Endothelial cell (in vitro differentiated cells): ENCODE data around the gene LRRC37A3. TPM values are rescaled to one million over a fixed set of nuclear protein-coding genes. Genes with fewer than 3 reads are reported as not detected.
"Not testable (repeated sequence)": the region's sequence is repeated elsewhere in the genome, so short reads cannot be mapped to it uniquely, and the experiment has no call there.

Experiments used
- DNase-seq: peaks from one replicate; pipeline ENCODE4 v3.0.0; 2021; ENCODE audit warnings: low spot score
- H3K27ac Mint-ChIP-seq: one replicate; pipeline ENCODE4 v1.8.0; 2021; ENCODE audit warnings: mixed read lengths, inconsistent platforms; ENCODE audit not compliant: unreplicated experiment
- H3K27me3 Mint-ChIP-seq: one replicate; pipeline ENCODE4 v1.8.0; 2021; ENCODE audit warnings: mild to moderate bottlenecking, moderate library complexity, mixed read lengths, inconsistent platforms; ENCODE audit not compliant: unreplicated experiment
- H3K36me3 Mint-ChIP-seq: one replicate; pipeline ENCODE4 v1.8.0; 2021; ENCODE audit warnings: mild to moderate bottlenecking, low read depth, mixed read lengths, inconsistent platforms; ENCODE audit not compliant: unreplicated experiment
- H3K4me1 Mint-ChIP-seq: one replicate; pipeline ENCODE4 v1.8.0; 2021; ENCODE audit warnings: mild to moderate bottlenecking, mixed read lengths, inconsistent platforms; ENCODE audit not compliant: unreplicated experiment
- H3K4me3 Mint-ChIP-seq: one replicate; pipeline ENCODE4 v1.8.0; 2021; ENCODE audit warnings: mild to moderate bottlenecking, mixed read lengths, inconsistent platforms; ENCODE audit not compliant: unreplicated experiment
- H3K9me3 Mint-ChIP-seq: one replicate; pipeline ENCODE4 v1.8.0; 2021; ENCODE audit warnings: mixed read lengths, inconsistent platforms; ENCODE audit not compliant: unreplicated experiment
- total RNA-seq: library from RNA; stranded (reverse); fragmentation: NEBNext Ultra II Directional; extraction: Animal tissue kit (Norgen Biotek cat#: 25700); gene quantifications from one replicate; pipeline ENCODE4 v1.2.1, GENCODE V29; 2021; ENCODE audit not compliant: unreplicated experiment
- TF ChIP-seq, protein P1 (sequence below): fragments of 200-600 bp; sonication (generic); IDR thresholded peaks from one replicate; pipeline ENCODE4 v1.5.0; 2021; ENCODE audit warnings: antibody characterized with exemption; ENCODE audit not compliant: unreplicated experiment

LRRC37A3 gene
- total RNA-seq, 1 donor from 2014 or later = 31.8 TPM

- not testable (repeated sequence) for H3K36me3 Mint-ChIP-seq, H3K9me3 Mint-ChIP-seq, DNase-seq, H3K4me1 Mint-ChIP-seq, H3K27me3 Mint-ChIP-seq, H3K27ac Mint-ChIP-seq, H3K4me3 Mint-ChIP-seq
These were observed 9.4 kb upstream of the LRRC37A3 start for GRCh38 chr17:64928701-64929100.

- Mint-ChIP-seq H3K4me1 (peaks cover 10% of the 10 kb centered on the region), H3K27ac (peak overlapping the region; percentile 65)
- H3K27me3 Mint-ChIP-seq, H3K9me3 Mint-ChIP-seq, H3K36me3 Mint-ChIP-seq, H3K4me3 Mint-ChIP-seq: not testable (repeated sequence)
- TF ChIP-seq, protein P1, sequence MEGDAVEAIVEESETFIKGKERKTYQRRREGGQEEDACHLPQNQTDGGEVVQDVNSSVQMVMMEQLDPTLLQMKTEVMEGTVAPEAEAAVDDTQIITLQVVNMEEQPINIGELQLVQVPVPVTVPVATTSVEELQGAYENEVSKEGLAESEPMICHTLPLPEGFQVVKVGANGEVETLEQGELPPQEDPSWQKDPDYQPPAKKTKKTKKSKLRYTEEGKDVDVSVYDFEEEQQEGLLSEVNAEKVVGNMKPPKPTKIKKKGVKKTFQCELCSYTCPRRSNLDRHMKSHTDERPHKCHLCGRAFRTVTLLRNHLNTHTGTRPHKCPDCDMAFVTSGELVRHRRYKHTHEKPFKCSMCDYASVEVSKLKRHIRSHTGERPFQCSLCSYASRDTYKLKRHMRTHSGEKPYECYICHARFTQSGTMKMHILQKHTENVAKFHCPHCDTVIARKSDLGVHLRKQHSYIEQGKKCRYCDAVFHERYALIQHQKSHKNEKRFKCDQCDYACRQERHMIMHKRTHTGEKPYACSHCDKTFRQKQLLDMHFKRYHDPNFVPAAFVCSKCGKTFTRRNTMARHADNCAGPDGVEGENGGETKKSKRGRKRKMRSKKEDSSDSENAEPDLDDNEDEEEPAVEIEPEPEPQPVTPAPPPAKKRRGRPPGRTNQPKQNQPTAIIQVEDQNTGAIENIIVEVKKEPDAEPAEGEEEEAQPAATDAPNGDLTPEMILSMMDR = peak; percentile 72
- peak; percentile 65 for DNase-seq
These were observed 8.2 kb upstream of the LRRC37A3 start for GRCh38 chr17:64927444-64927843.

DNA sequence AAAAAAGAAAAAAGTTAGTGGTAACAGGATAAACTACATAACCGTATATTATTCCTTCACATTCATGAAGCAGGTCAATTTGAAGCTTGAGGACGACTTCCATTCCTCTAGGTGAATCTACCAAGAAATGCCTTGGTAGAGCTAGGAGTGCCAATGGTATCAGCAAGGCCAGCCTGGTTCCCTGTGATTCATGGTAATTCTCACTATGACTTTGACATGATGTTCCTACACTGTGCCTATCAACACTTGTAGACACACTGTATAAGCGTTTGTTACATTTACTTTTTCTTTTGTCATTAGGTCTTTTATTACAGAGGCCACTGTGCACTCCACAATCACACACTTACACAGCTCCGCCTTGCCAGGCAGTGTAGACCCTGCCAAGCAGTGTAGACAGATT lies 7.2 kb upstream of the LRRC37A3 start:
- not testable (repeated sequence) for H3K9me3 Mint-ChIP-seq, H3K36me3 Mint-ChIP-seq, H3K27ac Mint-ChIP-seq, H3K27me3 Mint-ChIP-seq, H3K4me3 Mint-ChIP-seq, DNase-seq
- H3K4me1 Mint-ChIP-seq = peaks cover 11% of the 10 kb centered on the region

DNA sequence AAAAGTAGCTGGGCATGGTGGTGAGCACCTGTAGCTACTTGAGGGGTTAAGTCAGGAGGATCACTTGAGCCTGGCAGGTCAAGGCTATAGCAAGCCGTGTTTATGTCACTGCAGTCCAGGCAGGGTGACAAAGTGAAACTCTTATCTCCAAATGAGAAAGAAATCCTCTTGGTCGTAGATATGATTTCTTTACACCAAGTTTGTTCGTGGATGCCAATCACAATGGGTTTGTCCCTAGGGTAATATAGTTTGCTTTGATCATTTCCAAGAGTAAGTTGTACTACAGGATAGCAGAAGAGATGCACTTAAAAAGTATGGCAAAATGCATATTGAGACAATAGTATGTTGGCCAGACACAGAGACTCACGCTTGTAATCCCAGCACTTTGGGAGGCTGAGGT lies 6.0 kb upstream of the LRRC37A3 start:
- not testable (repeated sequence) for DNase-seq, H3K9me3 Mint-ChIP-seq, H3K27me3 Mint-ChIP-seq, H3K36me3 Mint-ChIP-seq, H3K4me3 Mint-ChIP-seq, H3K27ac Mint-ChIP-seq
- H3K4me1 Mint-ChIP-seq = peaks cover 11% of the 10 kb centered on the region

DNA sequence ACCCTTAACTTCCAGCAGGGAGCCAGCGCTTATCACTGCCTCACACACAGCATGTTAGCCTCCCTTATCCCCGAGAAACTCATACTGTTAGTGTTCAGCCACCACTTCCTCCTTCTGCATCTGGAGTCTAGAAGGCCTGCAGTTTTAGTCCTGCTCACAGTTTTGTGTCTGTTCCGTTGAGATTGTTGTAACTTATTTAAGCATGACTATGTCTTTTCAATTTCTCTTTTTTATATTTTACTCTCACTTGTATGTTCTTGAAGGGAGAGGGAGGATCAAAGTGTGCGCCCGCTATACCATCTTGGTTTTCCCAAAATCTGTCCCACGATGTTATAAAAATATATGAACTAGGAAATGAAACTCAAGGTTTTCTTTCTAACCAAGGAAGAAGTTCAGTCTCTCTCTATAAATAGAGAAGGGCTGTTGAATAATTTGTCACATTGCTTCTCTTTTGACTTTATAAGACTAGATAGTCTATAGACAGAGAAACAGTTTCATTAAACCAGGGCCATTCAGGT lies 3.8 kb upstream of the LRRC37A3 start:
- H3K27me3 Mint-ChIP-seq, H3K9me3 Mint-ChIP-seq, DNase-seq, H3K4me3 Mint-ChIP-seq, H3K36me3 Mint-ChIP-seq: not testable (repeated sequence)
- peaks cover 14% of the 10 kb centered on the region for H3K4me1 Mint-ChIP-seq
- H3K27ac Mint-ChIP-seq = peak overlapping the region; percentile 79

GRCh38 chr17:64920419-64921172 lies 1.3 kb upstream of the LRRC37A3 start:
- Mint-ChIP-seq H3K9me3 (no peaks in the 10 kb centered on the region), H3K4me3 (peak overlapping the region; percentile 94), H3K36me3 (no peaks in the 10 kb centered on the region), H3K27me3 (peaks cover 6% of the 10 kb centered on the region), H3K27ac (peak overlapping the region; percentile 94), H3K4me1 (peaks cover 9% of the 10 kb centered on the region)
- DNase-seq = no peak
- TF ChIP-seq, protein P1 = peak; percentile 17

DNA sequence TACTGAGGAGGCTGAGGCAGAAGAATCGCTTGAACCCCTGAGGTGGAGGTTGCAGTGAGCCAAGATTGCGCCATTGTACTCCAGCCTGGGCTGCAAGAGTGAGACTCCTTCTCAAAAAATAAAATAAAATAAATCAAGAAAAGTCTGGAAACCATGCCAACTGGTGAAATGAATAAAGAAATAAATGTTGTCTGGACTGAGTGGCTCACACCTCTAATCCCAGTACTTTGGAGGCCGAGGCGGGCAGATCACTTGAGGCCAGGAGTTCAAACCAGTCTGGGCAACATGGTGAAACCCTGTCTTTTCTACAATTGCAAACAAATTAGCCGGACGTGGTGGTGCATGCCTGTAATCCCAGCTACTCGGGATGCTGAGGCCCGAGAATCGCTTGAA lies 744 bp upstream of the LRRC37A3 start:
- Mint-ChIP-seq H3K9me3 (no peaks in the 10 kb centered on the region), H3K36me3 (peaks cover 2% of the 10 kb centered on the region), H3K27me3 (peaks cover 6% of the 10 kb centered on the region), H3K27ac (peak overlapping the region; percentile 94), H3K4me1 (peaks cover 9% of the 10 kb centered on the region), H3K4me3 (peak overlapping the region; percentile 94)
- TF ChIP-seq, protein P1 = no peak
- no peak for DNase-seq

DNA sequence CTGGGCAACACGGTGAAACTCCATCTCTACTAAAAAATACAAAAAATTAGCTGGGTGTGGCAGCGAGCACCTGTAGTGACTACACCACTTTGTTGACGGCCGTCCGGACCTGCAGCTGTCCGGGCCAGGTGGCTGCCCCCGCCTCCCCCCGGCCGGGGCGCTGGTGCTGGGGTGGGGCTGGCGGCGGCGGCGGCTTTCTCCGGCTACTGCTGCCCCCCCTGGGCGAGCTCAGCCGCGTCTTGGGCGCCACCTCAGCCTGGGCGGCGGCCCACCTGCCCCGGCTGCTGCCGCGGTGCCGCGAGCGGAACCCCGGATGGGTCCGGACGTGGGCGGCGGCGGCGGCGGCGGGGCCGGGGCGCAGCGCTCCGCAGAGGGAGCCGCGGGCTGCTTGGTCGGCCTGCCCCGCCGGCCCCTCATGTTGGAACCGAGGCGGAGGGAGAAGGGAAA lies 413 bp downstream of the LRRC37A3 start:
- H3K27ac Mint-ChIP-seq, H3K4me1 Mint-ChIP-seq, H3K36me3 Mint-ChIP-seq, H3K27me3 Mint-ChIP-seq, DNase-seq, H3K9me3 Mint-ChIP-seq: not testable (repeated sequence)
- H3K4me3 Mint-ChIP-seq = peak overlapping the region; percentile 37

GRCh38 chr17:64917540-64917939 lies 1.7 kb downstream of the LRRC37A3 start:
- not testable (repeated sequence) for H3K27ac Mint-ChIP-seq, DNase-seq

More at GRCh38 chr17:64917540-64917939, 1.7 kb downstream of the LRRC37A3 start:
- not testable (repeated sequence) for H3K9me3 Mint-ChIP-seq, H3K4me1 Mint-ChIP-seq, H3K4me3 Mint-ChIP-seq, H3K36me3 Mint-ChIP-seq, H3K27me3 Mint-ChIP-seq
